ENCODE data around the gene JPH4. TPM values are rescaled to one million over a fixed set of nuclear protein-coding genes. Genes with fewer than 3 reads are reported as not detected.
"Not testable (repeated sequence)": the region's sequence is repeated elsewhere in the genome, so short reads cannot be mapped to it uniquely, and the experiment has no call there.

Gene JPH4
- total RNA-seq, 1 donor from 2014 or later: not detected

DNA sequence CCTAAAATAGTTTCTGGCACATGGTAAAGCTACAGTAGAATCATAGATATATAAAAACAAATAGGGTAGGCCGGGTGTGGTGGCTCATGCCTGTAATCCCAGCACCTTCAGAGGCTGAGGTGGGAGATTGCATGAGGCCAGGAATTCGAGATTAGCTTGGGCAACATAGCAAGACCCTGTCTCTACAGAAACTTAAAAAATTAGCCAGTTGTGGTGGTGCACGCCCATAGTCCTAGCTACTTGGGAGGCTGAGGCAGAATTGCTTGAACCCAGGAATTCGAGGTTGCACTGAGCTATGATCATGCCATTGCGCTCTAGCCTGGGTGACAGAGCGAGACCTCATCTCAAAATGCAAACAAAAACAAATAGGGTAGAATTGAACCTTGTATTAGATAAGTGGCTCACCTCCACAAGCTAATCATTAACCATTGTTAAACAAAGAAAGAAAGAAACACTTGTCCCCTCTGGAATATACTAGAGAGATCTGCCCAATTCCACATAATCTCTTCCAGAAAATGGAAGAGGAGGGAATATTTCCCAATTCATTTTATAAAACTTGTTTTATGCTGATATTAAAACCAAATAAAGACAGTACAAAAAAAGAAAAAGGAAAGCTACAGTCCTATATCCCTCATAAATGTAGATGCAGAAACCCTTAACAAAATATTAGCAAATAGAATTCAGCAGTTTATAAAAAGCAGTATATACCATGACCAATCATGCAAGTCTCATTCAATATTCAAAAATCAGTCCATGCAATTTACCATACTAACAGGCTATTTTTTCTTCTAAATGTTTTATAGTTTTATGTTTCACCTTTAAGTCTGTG lies 34.9 kb upstream of the JPH4 start:
- intact Hi-C loops (cut with micrococcal nuclease): no loop called here
- peaks cover 7% of the 10 kb centered on the region for H3K36me3 Mint-ChIP-seq (ENCODE audit: low read depth)
- peaks cover 19% of the 10 kb centered on the region for H3K4me1 Mint-ChIP-seq
- peaks cover 9% of the 10 kb centered on the region for H3K9me3 Mint-ChIP-seq
- H3K27me3 Mint-ChIP-seq: no peaks in the 10 kb centered on the region
- no peak overlapping the region for H3K27ac Mint-ChIP-seq
- DNase-seq: no peak
- H3K4me3 Mint-ChIP-seq: no peak overlapping the region

DNA sequence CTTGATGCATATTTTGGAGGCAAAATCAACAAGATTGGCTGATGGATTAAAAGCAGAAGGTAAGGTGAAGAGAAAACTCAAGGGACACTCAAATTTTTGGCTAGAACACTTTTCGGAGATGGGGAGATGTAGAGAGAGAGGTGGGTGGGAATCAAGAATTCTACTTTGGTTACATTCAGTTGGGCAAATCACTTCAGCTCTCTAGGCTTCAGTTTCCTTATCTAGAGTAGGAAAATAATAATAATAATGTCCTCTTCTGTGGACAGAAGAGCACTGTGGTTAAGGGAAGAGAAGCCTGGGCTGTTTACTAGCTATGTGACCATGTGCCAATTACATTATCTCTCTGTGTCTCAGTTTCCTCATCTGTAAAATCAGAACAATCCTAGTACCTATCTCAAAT lies 34.2 kb upstream of the JPH4 start:
- H3K36me3 Mint-ChIP-seq (ENCODE audit: low read depth): peaks cover 7% of the 10 kb centered on the region
- peaks cover 19% of the 10 kb centered on the region for H3K4me1 Mint-ChIP-seq
- intact Hi-C loops (cut with micrococcal nuclease): no loop called here
- no peaks in the 10 kb centered on the region for H3K27me3 Mint-ChIP-seq
- peaks cover 10% of the 10 kb centered on the region for H3K9me3 Mint-ChIP-seq
- H3K27ac Mint-ChIP-seq: no peak overlapping the region
- DNase-seq: no peak
- H3K4me3 Mint-ChIP-seq: no peak overlapping the region

DNA sequence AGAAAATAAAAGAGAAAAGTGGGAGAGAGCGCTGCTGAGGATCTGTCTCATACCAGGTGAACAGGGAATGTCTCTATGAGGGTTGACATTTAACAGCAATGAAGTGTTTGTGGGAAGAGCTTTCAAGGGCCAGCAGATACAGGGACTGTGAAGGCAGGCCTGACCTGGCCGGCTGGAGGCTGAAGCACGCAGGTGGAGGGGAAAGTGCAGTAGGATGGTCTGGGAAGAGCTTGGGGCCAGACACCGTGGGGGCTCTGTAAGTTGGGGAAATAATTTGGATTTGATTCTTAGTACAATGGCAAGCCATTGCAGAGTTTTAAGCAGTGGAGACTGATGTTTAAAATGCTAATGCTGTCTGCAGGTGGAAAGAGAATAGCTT lies 33.8 kb upstream of the JPH4 start:
- peaks cover 7% of the 10 kb centered on the region for H3K36me3 Mint-ChIP-seq (ENCODE audit: low read depth)
- H3K9me3 Mint-ChIP-seq: peaks cover 10% of the 10 kb centered on the region
- intact Hi-C loops (cut with micrococcal nuclease): no loop called here

DNA sequence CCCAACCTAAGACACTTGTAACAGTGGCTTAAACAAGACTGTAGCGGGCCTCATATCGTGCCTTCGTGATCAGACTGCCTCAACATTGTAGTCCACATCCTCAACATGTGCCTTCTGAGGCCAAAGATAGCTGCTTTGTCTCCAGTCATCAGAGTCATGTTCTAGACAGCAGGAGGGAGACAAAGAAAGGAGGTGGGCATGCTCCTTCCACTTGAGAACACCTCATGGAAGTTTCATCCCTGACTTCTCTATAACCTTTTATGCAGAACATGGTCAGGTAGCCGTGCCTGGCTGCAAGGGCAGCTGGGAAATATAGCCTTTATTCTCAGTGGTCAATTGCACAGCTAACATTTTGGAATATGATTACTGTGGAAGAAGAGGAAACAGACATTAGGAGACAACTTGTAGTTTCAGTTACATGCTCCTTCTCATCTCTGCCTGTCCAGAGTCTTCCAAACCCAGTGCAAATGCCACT lies 32.3 kb upstream of the JPH4 start:
- Mint-ChIP-seq H3K9me3 (peaks cover 10% of the 10 kb centered on the region), H3K27me3 (no peaks in the 10 kb centered on the region), H3K27ac (peak overlapping the region; percentile 81), H3K4me3 (no peak overlapping the region), H3K4me1 (peaks cover 27% of the 10 kb centered on the region), H3K36me3 (ENCODE audit: low read depth) (peaks cover 7% of the 10 kb centered on the region)
- intact Hi-C loops (cut with micrococcal nuclease): no loop called here
- DNase-seq: no peak

More for the DNA sequence above, 33.8 kb upstream of the JPH4 start:
- no peak for DNase-seq
- H3K4me3 Mint-ChIP-seq: no peak overlapping the region
- H3K27me3 Mint-ChIP-seq: no peaks in the 10 kb centered on the region
- peak overlapping the region; percentile 2 for H3K27ac Mint-ChIP-seq
- H3K4me1 Mint-ChIP-seq: peaks cover 20% of the 10 kb centered on the region

DNA sequence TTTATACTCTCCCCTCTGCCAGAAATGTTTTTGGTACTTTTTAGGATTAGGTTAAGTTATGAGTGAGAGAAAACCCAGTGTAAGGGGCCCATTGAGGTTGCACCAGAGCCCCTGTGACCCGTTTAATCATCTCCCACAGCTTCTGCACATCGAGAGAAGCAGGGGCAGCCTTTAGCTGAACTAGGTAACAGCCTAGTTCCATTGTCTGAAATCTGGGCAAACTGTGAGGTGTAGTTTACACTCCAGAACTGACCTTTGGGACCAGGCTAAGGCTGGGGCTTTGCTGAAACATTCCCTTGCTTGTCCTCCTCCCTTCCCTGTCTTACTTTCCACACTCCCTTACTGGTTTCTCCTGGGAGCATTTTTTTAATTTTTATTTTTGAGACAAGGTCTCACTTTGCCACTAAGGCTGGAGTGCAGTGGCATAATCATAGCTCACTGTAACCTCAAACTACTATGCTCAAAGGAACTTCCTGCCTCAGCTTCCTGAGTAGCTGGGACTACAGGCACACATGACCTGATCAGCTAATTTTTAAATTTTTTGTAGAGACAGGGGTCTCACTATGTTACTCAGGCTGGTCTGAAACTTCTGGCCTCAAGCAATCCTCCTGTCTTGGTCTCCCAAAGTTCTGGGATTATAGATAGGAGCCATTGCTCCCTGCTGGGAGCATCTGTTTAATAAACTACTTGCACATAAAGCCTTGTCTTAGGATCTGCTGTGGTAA lies 31.7 kb upstream of the JPH4 start:
- Mint-ChIP-seq H3K27ac (peak overlapping the region; percentile 81), H3K36me3 (ENCODE audit: low read depth) (peaks cover 7% of the 10 kb centered on the region), H3K9me3 (peaks cover 10% of the 10 kb centered on the region), H3K27me3 (no peaks in the 10 kb centered on the region), H3K4me1 (peaks cover 32% of the 10 kb centered on the region), H3K4me3 (peak overlapping the region; percentile 42)
- intact Hi-C loops (cut with micrococcal nuclease): no loop called here
- DNase-seq: peak; percentile 72

DNA sequence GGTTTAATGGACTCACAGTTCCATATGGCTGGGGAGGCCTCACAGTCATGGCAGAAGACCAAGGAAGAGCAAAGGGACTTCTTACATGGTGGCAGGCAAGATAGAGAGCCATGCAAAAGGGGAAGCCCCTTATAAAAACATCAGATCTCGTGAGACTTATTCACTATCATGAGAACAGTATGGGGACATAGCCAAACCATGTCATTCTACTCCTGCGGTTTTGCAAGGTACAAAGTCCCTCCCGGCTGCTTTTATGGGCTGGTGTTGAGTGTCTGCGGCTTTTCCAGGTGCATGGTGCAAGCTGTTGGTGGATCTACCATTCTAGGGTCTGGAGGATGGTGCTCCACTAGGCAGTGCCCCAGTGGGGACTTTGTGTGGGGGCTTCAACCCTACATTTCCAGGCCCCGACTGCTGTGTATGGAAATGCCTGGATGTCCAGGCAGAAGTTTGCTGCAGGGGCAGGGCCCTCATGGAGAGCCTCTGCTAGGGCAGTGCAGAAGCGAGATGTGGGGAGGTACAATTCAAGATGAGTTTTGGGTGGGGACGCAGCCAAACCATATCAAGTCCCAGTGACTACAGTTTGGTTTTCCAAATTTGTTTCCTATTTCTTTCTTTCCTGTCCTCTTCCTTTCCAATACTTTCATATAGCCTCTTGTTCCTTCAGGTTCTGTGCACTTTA lies 31.0 kb upstream of the JPH4 start:
- H3K36me3 Mint-ChIP-seq (ENCODE audit: low read depth); H3K9me3 Mint-ChIP-seq; H3K27me3 Mint-ChIP-seq; intact Hi-C loops (cut with micrococcal nuclease); H3K4me3 Mint-ChIP-seq; DNase-seq: not testable (repeated sequence)
- Mint-ChIP-seq H3K27ac (peak overlapping the region; percentile 81), H3K4me1 (peaks cover 32% of the 10 kb centered on the region)

DNA sequence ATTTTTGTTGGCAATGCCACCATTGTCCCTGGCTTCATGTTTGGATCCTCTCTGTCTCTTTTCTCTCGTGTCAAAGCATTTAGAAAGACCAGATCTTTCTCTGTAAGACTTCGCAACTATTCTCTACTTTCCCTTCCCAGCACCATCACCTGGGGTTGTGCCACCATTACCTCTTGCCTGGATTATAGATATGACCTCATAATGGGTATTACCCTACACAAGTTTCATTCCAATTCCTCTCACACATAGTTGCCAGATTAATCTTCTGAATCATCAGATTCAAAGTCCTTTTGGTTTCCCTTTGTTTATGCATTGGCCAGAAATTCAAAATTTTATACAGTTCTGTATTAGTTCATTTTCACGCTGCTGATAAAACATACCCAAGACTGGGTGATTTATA lies 30.4 kb upstream of the JPH4 start:
- H3K4me3 Mint-ChIP-seq: no peak overlapping the region
- intact Hi-C loops (cut with micrococcal nuclease): no loop called here
- H3K27me3 Mint-ChIP-seq: no peaks in the 10 kb centered on the region
- peaks cover 10% of the 10 kb centered on the region for H3K9me3 Mint-ChIP-seq
- H3K36me3 Mint-ChIP-seq (ENCODE audit: low read depth): peaks cover 7% of the 10 kb centered on the region
- DNase-seq: no peak
- H3K4me1 Mint-ChIP-seq: peaks cover 32% of the 10 kb centered on the region
- H3K27ac Mint-ChIP-seq: peak overlapping the region; percentile 35

DNA sequence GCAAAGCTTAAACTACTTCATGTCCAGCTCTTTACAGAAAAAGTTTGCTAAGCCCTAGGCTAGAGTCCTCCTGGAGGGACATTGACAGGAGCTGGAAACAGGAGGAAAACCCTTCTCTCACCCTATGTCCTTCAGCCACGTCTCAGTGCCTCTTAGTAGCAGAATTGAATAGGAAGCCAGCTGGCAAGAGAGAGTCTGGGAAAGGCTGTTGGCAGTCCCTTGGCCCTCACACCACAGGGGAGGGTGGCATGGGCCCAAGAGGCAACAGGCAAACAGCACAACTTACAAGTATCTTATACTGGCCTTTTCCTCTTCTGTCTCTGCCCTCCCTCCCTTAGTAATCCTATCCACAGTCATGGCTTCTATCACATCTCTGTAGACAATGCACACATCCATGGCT lies 29.9 kb upstream of the JPH4 start:
- H3K9me3 Mint-ChIP-seq: peaks cover 10% of the 10 kb centered on the region
- peaks cover 7% of the 10 kb centered on the region for H3K36me3 Mint-ChIP-seq (ENCODE audit: low read depth)
- intact Hi-C loops (cut with micrococcal nuclease): no loop called here
- H3K4me1 Mint-ChIP-seq: peaks cover 32% of the 10 kb centered on the region
- no peak overlapping the region for H3K4me3 Mint-ChIP-seq
- DNase-seq: no peak
- no peak overlapping the region for H3K27ac Mint-ChIP-seq
- H3K27me3 Mint-ChIP-seq: no peaks in the 10 kb centered on the region

DNA sequence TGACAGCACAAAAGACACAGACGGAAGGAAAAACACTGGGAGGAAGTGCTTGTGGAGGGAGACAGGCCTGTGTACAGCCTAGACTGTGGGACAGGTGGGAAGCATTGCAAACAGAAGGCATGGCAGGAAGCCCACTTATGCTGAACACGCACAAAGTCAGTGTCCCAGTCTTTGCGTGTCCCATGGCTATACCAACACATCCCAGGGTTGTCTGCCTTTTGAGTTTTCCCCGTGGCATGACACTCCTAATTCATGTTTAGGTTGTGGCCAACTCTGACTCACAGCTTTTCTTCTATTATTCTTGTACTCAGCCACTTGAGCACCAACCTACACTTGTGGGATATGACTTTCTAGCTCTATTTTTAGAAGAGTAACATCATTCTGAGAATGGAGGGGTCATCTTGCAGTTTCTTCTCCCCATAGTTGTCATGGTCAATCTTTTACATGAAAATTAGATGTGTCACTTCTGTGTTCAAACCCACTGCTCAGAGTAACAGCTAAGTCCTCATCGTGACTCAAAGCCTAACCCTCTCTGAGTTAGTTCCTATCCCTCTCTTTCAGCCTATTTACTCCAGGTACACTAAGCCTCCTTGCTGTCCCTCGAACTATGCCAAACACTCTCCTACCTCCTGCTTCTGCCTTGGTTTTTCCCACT lies 27.5 kb upstream of the JPH4 start:
- Mint-ChIP-seq H3K4me1 (peaks cover 29% of the 10 kb centered on the region), H3K36me3 (ENCODE audit: low read depth) (peaks cover 7% of the 10 kb centered on the region), H3K4me3 (peak overlapping the region; percentile 2), H3K27ac (peak overlapping the region; percentile 82), H3K27me3 (no peaks in the 10 kb centered on the region), H3K9me3 (peaks cover 10% of the 10 kb centered on the region)
- peak; percentile 58 for DNase-seq
- intact Hi-C loops (cut with micrococcal nuclease): loop anchor here (1.0 kb wide), 1 partner anchor 271 kb away; no protein-coding TSS in a partner anchor

DNA sequence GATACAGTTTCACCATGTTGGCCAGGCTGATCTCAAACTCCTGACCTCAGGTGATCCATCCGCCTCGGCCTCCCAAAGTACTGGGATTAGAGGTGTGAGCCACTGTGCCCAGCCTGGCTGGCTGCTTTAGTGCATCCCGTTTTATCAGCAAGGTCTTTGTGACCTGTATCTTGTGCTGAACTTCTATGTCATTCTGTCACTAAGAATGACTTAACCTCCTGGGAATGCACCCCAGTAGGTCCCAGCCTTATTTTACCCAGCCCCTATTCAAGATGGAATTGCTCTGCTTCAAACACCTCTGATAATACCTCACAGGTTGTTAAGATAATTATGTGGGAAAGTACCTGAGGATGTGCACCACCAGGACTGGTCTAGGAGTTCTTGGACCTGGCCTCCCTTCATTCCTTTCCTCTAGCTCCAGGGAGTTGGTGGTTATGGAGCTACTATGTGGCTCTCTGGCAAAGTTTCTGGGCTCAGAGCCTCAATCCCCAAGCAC lies 26.1 kb upstream of the JPH4 start:
- intact Hi-C loops (cut with micrococcal nuclease): no loop called here
- Mint-ChIP-seq H3K36me3 (ENCODE audit: low read depth) (peaks cover 5% of the 10 kb centered on the region), H3K4me1 (peaks cover 20% of the 10 kb centered on the region), H3K27ac (no peak overlapping the region), H3K4me3 (no peak overlapping the region), H3K27me3 (no peaks in the 10 kb centered on the region), H3K9me3 (peaks cover 10% of the 10 kb centered on the region)
- DNase-seq: no peak

DNA sequence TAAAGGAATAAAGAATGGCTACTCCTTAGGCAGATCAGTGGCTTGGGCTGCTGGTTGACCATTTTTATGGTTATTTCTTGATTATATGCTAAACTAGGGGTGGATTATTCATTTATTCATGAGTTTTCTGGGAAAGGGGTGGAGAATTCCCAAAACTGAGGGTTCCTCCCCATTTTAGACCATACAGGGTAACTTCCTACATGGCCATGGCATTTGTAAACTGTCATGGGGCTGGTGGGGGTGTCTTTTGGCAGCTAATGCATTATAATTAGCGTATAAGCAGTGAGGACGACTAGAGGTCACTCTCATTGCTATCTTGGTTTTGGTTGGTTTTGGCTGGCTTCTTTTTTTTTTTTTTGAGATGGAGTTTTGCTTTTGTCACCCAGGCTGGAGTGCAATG lies 25.6 kb upstream of the JPH4 start:
- Mint-ChIP-seq H3K36me3 (ENCODE audit: low read depth) (peaks cover 4% of the 10 kb centered on the region), H3K9me3 (peaks cover 8% of the 10 kb centered on the region), H3K27me3 (no peaks in the 10 kb centered on the region), H3K4me3 (no peak overlapping the region), H3K4me1 (peaks cover 16% of the 10 kb centered on the region), H3K27ac (no peak overlapping the region)
- DNase-seq: no peak
- intact Hi-C loops (cut with micrococcal nuclease): no loop called here

DNA sequence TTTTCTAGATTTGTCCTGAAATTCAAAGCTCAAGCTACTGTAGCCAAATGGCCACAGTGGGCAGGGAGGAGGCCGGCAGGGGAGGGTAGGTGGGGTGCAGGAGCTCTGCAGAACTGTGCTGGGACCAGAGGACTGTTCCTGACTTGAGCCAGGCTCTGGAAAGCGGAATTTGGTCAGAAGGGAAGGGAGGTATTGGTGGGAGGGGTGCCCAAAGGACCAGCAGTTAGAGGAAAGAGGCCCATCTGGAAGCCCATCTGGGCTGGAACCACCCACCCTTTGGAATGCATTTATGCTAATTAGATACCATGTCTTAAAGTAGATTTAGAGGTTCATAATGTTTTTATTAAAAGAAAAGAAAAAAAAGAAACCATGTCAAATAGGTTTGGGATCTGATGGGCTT lies 24.5 kb upstream of the JPH4 start:
- Mint-ChIP-seq H3K4me1 (peaks cover 12% of the 10 kb centered on the region), H3K4me3 (no peak overlapping the region), H3K27ac (no peak overlapping the region), H3K36me3 (ENCODE audit: low read depth) (no peaks in the 10 kb centered on the region), H3K27me3 (no peaks in the 10 kb centered on the region), H3K9me3 (no peaks in the 10 kb centered on the region)
- DNase-seq: no peak
- intact Hi-C loops (cut with micrococcal nuclease): no loop called here
